ENCODE measurements around the gene STT3A. TPM values are rescaled to one million over a fixed set of nuclear protein-coding genes. Genes with fewer than 3 reads are reported as not detected.

STT3A gene
- polyA plus RNA-seq (2013, experiment 1 of 2), result 126 TPM
- polyA plus RNA-seq (2013, experiment 2 of 2), result 125 TPM

GRCh38 chr11:125592305-125593113 lies at the start of gene STT3A:
TSS of gene STT3A (plus strand) at chr11:125592852. CDS start at chr11:125595916, 3,064 bp downstream.
- H3K18ac ChIP-seq (ENCODE audit: low read length), result peak within 1 kb of the TSS; percentile 30
- DNase-seq, result peak; percentile 100
- H4K8ac ChIP-seq (ENCODE audit: low read depth, low read length), result no peak within 1 kb of the TSS
- H3K4ac ChIP-seq (ENCODE audit: low read depth, low read length), result peak within 1 kb of the TSS; percentile 88
- H2BK5ac ChIP-seq (ENCODE audit: low read length), result peak within 1 kb of the TSS; percentile 37
- H3K9ac ChIP-seq (ENCODE audit: low read length), result peak within 1 kb of the TSS; percentile 96
- H3K36me3 ChIP-seq (ENCODE audit: control insufficient read depth, insufficient read depth, low read length), result no peaks in the 10 kb centered on the region
- H3K27ac ChIP-seq (ENCODE audit: low read depth, low read length), result peak within 1 kb of the TSS; percentile 47
- H3K4me1 ChIP-seq (ENCODE audit: control insufficient read depth, low read depth, low read length), result peaks cover 2% of the 10 kb centered on the region
- H3K4me2 ChIP-seq (ENCODE audit: low read length), result peak within 1 kb of the TSS; percentile 89
- no peak within 1 kb of the TSS for H2BK120ac ChIP-seq (ENCODE audit: low read depth, low read length)
- peak within 1 kb of the TSS; percentile 95 for H3K56ac ChIP-seq (ENCODE audit: low read length)
- peaks cover 6% of the 10 kb centered on the region for H3K79me1 ChIP-seq (ENCODE audit: low read length)
- H3K79me2 ChIP-seq (ENCODE audit: control insufficient read depth, insufficient read depth, low read length), result peaks cover 28% of the 10 kb centered on the region
- WGBS (ENCODE audit: extremely low coverage, insufficient coverage, low lambda C conversion rate), result no CpG with 5 or more reads among the region's 55 CpGs
- peak within 1 kb of the TSS; percentile 86 for H3K4me3 ChIP-seq (ENCODE audit: low read length)
- H2AK5ac ChIP-seq (ENCODE audit: low read length), result no peak within 1 kb of the TSS
- H2BK15ac ChIP-seq (replicated peaks; ENCODE audit: low read depth), result no peak within 1 kb of the TSS
- peak within 1 kb of the TSS; percentile 68 for H3K23ac ChIP-seq (ENCODE audit: low read length)
- peak within 1 kb of the TSS; percentile 41 for H4K5ac ChIP-seq (ENCODE audit: low read length)
- H3K27me3 ChIP-seq (ENCODE audit: insufficient read depth, low read length, poor library complexity), result no peaks in the 10 kb centered on the region

DNA sequence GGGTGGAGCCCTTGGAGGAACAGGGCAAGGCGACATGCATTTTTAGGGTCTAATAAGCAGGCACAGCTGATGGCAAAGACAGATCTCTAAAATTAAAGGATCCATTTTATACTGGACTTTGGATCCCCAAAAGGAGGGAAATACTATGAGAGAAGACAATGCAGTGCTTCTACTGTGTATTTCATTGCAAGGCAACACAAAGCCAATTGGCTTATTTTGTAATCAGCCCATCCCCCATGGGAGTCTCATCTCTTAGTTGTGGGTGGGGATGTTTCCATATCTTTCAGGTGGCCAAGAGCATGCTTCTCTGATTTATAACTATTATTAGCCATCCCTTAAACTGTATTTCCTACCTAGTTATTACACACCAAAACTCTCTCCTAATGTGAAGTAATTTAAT lies 41.9 kb upstream of the STT3A start:
- no peaks in the 10 kb centered on the region for H3K79me2 ChIP-seq (ENCODE audit: control insufficient read depth, insufficient read depth, low read length)
- H3K4me2 ChIP-seq (ENCODE audit: low read length), result no peak overlapping the region
- H2BK15ac ChIP-seq (replicated peaks; ENCODE audit: low read depth), result no peak overlapping the region
- H3K56ac ChIP-seq (ENCODE audit: low read length), result no peak overlapping the region
- WGBS (ENCODE audit: extremely low coverage, insufficient coverage, low lambda C conversion rate), result no CpG with 5 or more reads among the region's 1 CpG
- no peak overlapping the region for H2AK5ac ChIP-seq (ENCODE audit: low read length)
- H4K8ac ChIP-seq (ENCODE audit: low read depth, low read length), result no peak overlapping the region
- no peak overlapping the region for H2BK120ac ChIP-seq (ENCODE audit: low read depth, low read length)
- no peak overlapping the region for H4K5ac ChIP-seq (ENCODE audit: low read length)
- no peak for DNase-seq
- no peaks in the 10 kb centered on the region for H3K4me1 ChIP-seq (ENCODE audit: control insufficient read depth, low read depth, low read length)
- no peak overlapping the region for H2BK5ac ChIP-seq (ENCODE audit: low read length)
- H3K4ac ChIP-seq (ENCODE audit: low read depth, low read length), result no peak overlapping the region
- H3K23ac ChIP-seq (ENCODE audit: low read length), result no peak overlapping the region
- no peak overlapping the region for H3K18ac ChIP-seq (ENCODE audit: low read length)
- H3K9ac ChIP-seq (ENCODE audit: low read length), result no peak overlapping the region
- no peaks in the 10 kb centered on the region for H3K36me3 ChIP-seq (ENCODE audit: control insufficient read depth, insufficient read depth, low read length)
- H3K27ac ChIP-seq (ENCODE audit: low read depth, low read length), result no peak overlapping the region
- no peaks in the 10 kb centered on the region for H3K27me3 ChIP-seq (ENCODE audit: insufficient read depth, low read length, poor library complexity)
- no peaks in the 10 kb centered on the region for H3K79me1 ChIP-seq (ENCODE audit: low read length)
- no peak overlapping the region for H3K4me3 ChIP-seq (ENCODE audit: low read length)

DNA sequence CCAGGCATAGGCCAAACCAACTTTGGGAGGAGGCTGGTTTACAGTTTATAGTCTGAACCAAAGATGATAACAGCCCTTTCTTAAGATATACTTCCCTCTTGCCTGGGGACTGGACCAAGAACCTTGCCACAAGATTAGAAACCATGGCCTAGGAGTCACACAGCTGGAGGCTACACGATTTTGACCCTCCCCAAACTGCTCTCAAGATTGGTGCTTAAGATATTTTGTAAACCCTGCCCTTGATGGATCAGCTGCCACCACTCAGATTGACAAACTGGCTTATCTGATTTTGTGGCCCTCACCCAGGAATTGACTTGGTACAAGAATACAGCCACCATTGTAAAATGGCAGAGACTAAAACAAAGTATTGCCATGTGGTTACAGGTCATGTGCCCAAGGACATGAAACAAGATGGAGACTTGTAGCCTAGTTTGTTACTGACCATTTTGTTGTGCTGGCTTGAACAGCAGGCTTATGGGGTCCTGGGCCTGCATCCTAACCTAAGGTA lies 40.8 kb upstream of the STT3A start:
- Histone ChIP-seq H4K5ac (ENCODE audit: low read length) (no peak overlapping the region), H3K4me2 (ENCODE audit: low read length) (no peak overlapping the region), H3K23ac (ENCODE audit: low read length) (no peak overlapping the region), H3K79me1 (ENCODE audit: low read length) (no peaks in the 10 kb centered on the region), H3K56ac (ENCODE audit: low read length) (no peak overlapping the region), H3K27me3 (ENCODE audit: insufficient read depth, low read length, poor library complexity) (no peaks in the 10 kb centered on the region), H3K4me1 (ENCODE audit: control insufficient read depth, low read depth, low read length) (no peaks in the 10 kb centered on the region), H3K4me3 (ENCODE audit: low read length) (no peak overlapping the region), H3K27ac (ENCODE audit: low read depth, low read length) (no peak overlapping the region), H3K9ac (ENCODE audit: low read length) (no peak overlapping the region), H3K79me2 (ENCODE audit: control insufficient read depth, insufficient read depth, low read length) (no peaks in the 10 kb centered on the region), H3K18ac (ENCODE audit: low read length) (no peak overlapping the region), H3K36me3 (ENCODE audit: control insufficient read depth, insufficient read depth, low read length) (no peaks in the 10 kb centered on the region), H2BK120ac (ENCODE audit: low read depth, low read length) (no peak overlapping the region), H4K8ac (ENCODE audit: low read depth, low read length) (no peak overlapping the region), H2AK5ac (ENCODE audit: low read length) (no peak overlapping the region), H2BK5ac (ENCODE audit: low read length) (no peak overlapping the region), H3K4ac (ENCODE audit: low read depth, low read length) (no peak overlapping the region), H2BK15ac (replicated peaks; ENCODE audit: low read depth) (no peak overlapping the region)
- no peak for DNase-seq
- WGBS (ENCODE audit: extremely low coverage, insufficient coverage, low lambda C conversion rate), result no CpG with 5 or more reads among the region's 1 CpG

DNA sequence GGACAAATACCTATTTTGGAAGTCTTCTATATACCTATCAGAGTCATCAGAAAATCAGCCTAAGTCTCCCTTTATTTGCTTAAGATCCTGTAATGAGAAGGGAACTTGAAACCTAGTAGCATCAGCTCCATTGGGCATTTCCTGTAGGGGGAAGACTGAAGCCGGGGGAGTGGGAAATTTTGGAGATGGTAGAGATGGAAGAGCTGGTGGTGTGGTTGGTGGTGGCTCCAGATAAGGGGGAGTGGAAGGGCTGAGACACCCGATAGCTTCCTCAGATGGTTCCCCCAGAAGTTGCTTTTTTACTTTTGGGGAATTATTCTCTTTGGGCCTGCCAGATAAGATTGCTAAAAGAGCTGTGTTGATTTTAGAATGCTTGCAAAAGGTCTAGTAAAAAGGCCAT lies 39.7 kb upstream of the STT3A start:
- Histone ChIP-seq H3K18ac (ENCODE audit: low read length) (no peak overlapping the region), H4K8ac (ENCODE audit: low read depth, low read length) (no peak overlapping the region), H2BK15ac (replicated peaks; ENCODE audit: low read depth) (no peak overlapping the region), H3K4ac (ENCODE audit: low read depth, low read length) (no peak overlapping the region), H3K4me3 (ENCODE audit: low read length) (no peak overlapping the region), H2BK120ac (ENCODE audit: low read depth, low read length) (no peak overlapping the region), H3K56ac (ENCODE audit: low read length) (no peak overlapping the region), H3K4me1 (ENCODE audit: control insufficient read depth, low read depth, low read length) (no peaks in the 10 kb centered on the region), H3K36me3 (ENCODE audit: control insufficient read depth, insufficient read depth, low read length) (no peaks in the 10 kb centered on the region), H3K4me2 (ENCODE audit: low read length) (no peak overlapping the region), H3K9ac (ENCODE audit: low read length) (no peak overlapping the region), H3K23ac (ENCODE audit: low read length) (no peak overlapping the region), H3K79me2 (ENCODE audit: control insufficient read depth, insufficient read depth, low read length) (no peaks in the 10 kb centered on the region), H3K79me1 (ENCODE audit: low read length) (no peaks in the 10 kb centered on the region), H3K27me3 (ENCODE audit: insufficient read depth, low read length, poor library complexity) (no peaks in the 10 kb centered on the region), H2BK5ac (ENCODE audit: low read length) (no peak overlapping the region), H2AK5ac (ENCODE audit: low read length) (no peak overlapping the region), H3K27ac (ENCODE audit: low read depth, low read length) (no peak overlapping the region), H4K5ac (ENCODE audit: low read length) (no peak overlapping the region)
- WGBS (ENCODE audit: extremely low coverage, insufficient coverage, low lambda C conversion rate), result no CpG with 5 or more reads among the region's 2 CpGs
- no peak for DNase-seq

- Histone ChIP-seq H3K9ac (ENCODE audit: low read length) (no peak overlapping the region), H2BK120ac (ENCODE audit: low read depth, low read length) (no peak overlapping the region), H3K23ac (ENCODE audit: low read length) (no peak overlapping the region), H2AK5ac (ENCODE audit: low read length) (no peak overlapping the region), H3K79me2 (ENCODE audit: control insufficient read depth, insufficient read depth, low read length) (no peaks in the 10 kb centered on the region), H4K5ac (ENCODE audit: low read length) (no peak overlapping the region), H2BK5ac (ENCODE audit: low read length) (no peak overlapping the region), H3K4me1 (ENCODE audit: control insufficient read depth, low read depth, low read length) (no peaks in the 10 kb centered on the region), H3K79me1 (ENCODE audit: low read length) (no peaks in the 10 kb centered on the region), H2BK15ac (replicated peaks; ENCODE audit: low read depth) (no peak overlapping the region), H3K27ac (ENCODE audit: low read depth, low read length) (no peak overlapping the region), H4K8ac (ENCODE audit: low read depth, low read length) (no peak overlapping the region), H3K36me3 (ENCODE audit: control insufficient read depth, insufficient read depth, low read length) (no peaks in the 10 kb centered on the region), H3K4me3 (ENCODE audit: low read length) (no peak overlapping the region), H3K56ac (ENCODE audit: low read length) (no peak overlapping the region), H3K18ac (ENCODE audit: low read length) (no peak overlapping the region), H3K27me3 (ENCODE audit: insufficient read depth, low read length, poor library complexity) (no peaks in the 10 kb centered on the region), H3K4me2 (ENCODE audit: low read length) (no peak overlapping the region), H3K4ac (ENCODE audit: low read depth, low read length) (no peak overlapping the region)
- WGBS (ENCODE audit: extremely low coverage, insufficient coverage, low lambda C conversion rate), result no CpG with 5 or more reads among the region's 1 CpG
- peak; percentile 13 for DNase-seq
Measured at GRCh38 chr11:125553357-125553756, 39.3 kb upstream of the STT3A start.

Data from mesendoderm (in vitro differentiated cells).